DMS114 treated with DMSO at 0.1 percent for 48 hours (cell line): ENCODE measurements around the gene STARD10.
"Not testable (repeated sequence)": the region's sequence is repeated elsewhere in the genome, so short reads cannot be mapped to it uniquely, and the experiment has no call there.

ENCODE experiments used
- DNase-seq: peaks from one replicate; lab custom pipeline; 2025; ENCODE audit not compliant: unreplicated experiment; lab: John Stamatoyannopoulos, UW

The STARD10 gene

GRCh38 chr11:72808331-72808798, 14.5 kb upstream of the STARD10 start:
- no peak for DNase-seq

DNA sequence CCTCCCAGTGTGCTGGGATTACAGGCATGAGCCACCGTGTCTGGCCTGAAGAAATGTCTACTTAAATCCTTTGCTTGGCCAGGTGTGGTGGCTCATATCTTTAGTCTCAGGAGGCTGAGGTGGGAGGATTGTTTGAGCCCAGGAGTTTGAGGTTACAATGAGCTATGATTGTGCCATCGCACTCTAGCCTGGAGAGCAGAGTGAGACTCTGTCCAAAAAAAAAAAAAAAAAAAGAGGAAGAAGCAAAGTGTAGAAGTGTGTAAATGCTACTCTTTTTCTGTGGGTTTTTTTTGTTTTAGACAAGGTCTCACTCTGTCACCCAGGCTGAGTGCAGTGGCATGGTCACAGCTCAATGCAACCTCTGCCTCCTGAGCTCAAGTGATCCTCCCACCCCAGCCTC, 13.9 kb upstream of the STARD10 start:
- DNase-seq: no peak

- DNase-seq: no peak
These were observed 13.3 kb upstream of the STARD10 start for GRCh38 chr11:72807021-72807693.

DNA sequence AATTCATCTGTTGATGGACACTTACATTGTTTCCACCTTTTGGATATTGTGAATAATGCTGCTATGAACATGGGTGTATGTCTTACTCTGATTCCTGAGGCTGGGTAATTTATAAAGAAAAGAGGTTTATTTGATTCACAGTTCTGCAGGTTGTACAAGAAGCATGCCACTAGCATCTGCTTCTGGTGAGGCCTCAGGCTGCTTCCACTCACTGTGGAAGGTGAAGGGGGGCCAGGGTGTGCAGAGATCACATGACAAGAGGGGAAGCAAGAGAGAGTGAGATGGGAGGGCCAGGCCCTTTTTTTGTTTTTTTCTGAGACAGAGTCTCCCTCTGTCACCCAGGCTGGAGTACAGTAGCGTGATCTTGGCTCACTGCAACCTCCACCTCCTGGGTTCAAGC, 12.5 kb upstream of the STARD10 start:
- not testable (repeated sequence) for DNase-seq

DNA sequence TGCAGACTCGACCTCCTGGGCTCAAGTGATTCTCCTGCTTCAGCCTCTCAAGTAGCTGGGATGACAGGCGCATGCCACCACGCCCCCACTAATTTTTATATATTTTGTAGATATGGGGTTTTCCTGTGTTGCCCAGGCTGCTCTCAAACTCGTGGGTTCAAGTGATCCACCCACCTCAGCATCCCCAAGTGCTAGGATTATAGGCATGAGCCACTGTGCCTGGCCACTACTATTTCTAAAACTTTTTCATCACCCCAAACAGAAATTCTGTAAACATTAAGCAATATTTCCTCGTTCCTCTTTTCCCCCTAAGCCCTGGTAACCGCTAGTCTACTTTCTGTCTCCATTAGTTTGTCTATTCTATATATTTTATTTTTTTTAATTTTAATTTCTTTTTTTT, 11.4 kb upstream of the STARD10 start:
- no peak for DNase-seq

DNA sequence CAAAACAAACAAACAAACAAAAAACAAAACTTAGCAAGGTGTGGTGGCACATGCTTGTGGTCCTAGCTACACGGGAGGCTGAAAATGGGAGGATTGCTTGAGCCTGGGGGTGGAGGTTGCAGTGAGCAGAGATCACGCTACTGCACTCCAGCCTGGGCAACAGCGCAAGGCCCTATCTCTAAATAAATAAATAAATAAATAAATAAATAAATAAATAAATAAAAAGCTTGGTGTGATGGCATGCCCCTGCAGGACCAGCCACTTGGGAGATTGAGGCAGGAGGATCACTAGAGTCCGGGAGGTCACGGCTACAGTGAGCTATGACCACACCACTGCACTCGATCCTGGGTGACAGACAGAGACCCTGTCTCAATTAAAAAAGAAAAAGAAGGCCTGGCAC, 9.0 kb upstream of the STARD10 start:
- no peak for DNase-seq

GRCh38 chr11:72799441-72799840, 5.6 kb upstream of the STARD10 start:
- DNase-seq: no peak

GRCh38 chr11:72798361-72798760, 4.5 kb upstream of the STARD10 start:
- no peak for DNase-seq

- no peak for DNase-seq
These were observed 797 bp downstream of the STARD10 start for GRCh38 chr11:72793076-72793424.

DNA sequence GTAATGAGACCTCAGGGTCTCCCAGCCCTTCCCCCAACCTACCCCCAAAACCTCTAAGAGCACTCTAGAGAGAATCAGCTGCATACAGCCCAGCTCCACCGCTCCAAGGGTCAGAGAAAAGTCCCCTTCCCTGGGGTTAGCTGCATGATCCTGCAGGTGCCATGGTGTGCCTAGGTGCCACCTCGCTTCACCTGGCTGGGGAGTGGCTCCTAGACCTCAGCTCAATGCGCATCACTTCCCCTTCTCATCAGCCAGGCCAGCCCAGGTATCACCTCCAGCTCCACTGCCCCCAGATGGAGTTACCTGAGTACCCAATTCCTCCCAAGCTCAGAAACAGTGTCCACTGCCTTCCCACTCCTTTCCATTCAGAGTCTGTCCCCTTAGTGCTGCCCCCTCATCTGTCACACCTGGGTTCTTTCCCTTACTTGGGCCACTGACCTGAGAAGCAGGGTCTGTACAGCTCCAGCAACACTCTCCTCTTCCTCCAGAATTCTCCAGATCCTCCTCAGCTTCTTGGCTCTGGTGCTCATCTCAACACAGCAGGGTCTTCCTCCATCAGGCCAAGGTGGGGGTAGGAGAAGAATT, 1.3 kb downstream of the STARD10 start:
- no peak for DNase-seq

DNA sequence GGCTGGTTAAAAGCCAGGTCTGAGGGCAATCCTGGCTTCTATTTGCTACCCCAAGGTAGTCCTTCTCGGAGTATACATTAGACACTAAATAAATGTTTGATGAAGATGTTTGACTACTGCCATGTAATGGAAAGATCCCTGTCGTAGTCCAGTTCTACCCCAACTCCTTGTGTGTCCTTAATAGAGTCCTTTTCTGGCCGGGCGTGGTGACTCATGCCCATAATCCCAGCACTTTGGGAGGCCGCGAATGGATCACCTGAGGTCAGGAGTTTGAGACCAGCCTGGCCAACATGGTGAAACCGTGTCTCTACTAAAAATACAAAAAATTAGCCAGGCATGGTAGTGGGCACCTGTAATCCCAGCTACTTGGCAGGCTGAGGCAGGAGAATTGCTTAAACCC, 2.6 kb downstream of the STARD10 start:
- DNase-seq: not testable (repeated sequence)

GRCh38 chr11:72789493-72790131, 4.2 kb downstream of the STARD10 start:
- no peak for DNase-seq

DNA sequence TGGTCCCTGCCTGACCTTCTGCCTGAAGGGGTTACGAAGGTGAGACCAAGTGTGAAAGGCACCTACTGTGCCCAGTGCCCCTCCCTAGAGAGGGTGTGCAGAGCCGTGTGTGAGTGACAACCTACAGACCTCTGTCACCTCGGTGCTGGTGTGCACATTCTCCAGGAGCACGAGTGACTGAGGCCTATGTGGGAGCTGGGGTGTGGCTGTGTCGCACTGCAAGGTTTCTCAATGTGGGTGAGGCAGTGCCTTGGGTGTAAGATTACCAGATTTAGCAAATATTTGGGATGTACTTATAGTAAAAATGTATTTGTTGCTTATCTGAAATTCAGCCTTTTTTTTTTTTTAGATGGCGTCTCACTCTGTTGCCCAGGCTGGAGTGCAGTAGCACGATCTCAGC, 5.6 kb downstream of the STARD10 start:
- no peak for DNase-seq

DNA sequence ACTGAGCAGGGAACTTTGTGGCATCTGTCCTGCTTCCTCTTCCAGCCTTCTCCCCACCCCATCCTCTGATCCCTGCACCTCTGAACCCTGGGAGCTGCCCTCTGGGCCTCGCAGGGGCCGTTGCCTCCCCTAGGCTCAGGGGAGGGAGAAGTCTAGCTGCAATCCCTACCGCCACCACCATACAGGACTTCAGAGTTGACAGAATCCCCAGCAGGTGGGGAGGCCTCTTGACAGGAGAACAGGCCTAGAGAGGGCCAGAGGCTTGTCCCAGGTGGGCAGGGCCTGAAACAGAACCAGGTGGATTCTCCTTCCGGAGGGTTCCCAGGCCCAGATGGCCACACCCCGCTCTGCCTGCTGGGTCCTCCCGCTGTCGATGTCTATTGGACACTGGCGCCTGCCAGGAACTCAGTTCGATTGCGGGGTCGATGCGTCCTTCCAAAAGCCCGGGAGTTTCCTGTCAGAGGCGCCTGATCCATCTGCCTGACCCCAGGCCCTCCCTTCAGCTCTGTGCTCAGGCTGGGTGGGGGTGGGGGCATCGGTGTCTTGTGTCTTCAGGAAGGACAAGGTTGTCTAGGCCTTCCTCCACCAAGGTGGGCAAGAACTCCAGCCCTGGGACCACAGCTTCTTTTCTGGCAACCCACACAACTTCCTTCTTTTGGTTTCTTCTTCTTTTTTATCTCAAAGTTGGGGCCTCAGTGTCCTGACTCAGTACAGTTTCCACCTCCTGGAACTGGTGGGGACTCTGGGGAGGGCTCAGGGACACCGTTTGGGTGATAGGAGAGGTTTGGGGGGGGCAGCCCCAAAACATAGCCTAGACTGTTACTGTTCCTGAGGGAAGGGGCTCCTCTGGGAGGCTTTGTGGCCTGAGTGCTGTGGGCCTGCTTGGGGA, 6.4 kb downstream of the STARD10 start:
- no peak for DNase-seq

DNA sequence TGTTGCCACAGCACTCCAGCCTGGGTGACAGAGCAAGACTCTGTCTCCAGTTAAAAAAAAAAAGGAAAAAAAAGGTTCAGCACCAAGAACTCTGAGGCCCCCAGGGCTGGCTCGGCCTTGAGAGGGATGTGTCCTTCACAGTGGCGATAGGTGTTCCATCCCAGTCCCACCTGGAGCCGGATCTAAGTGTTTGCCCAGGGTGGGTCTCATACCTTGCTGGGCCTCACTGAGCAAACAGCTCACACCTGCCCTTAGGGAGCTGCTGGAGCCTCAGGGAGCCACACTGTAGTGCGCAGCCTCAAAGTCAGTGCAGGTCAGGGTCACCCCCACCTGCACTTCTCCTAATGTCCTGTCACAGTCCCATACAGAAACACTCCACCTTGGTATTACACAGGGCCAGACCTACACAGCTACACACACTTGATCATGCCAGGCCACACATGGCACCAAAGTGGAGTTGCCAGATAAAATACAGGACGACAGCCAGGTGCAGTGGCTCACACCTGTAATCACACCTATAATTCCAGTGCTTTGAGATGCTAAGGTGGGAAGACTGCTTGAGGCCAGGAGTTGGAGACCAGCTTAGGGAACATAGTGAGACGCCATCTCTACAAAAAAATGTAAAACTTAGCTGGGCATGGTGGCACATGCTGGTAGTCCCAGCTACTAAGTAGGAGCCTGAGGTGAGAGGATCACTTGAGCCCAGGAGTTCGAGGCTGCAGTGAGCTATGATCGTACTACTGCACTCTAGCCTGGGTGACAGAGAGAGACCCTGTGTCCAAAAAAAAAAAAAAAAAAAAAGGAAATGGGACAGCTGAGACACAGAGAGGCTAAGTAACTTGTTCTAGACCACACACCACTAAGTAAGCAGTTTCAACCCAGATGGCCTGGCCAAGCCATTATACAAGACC, 7.3 kb downstream of the STARD10 start:
- DNase-seq: no peak

DNA sequence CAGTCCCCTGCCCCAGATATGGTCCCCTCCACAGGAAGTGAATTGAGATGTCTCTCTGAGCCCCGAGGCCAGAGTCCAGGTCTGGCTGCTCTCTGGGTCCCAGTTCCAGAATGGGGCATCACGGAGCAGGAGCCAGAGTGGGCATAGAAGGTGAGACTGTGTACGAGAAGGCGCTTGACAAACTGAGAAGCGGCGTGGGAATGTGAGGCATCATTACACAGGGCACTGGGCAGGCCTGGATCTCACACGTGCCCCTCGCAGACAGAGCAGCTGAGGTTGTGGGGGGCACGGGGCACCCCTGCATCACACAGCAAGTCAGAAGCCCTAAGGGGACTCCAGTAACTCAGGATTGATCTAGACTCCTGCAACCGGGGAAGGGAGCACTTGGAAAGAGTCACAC, 9.2 kb downstream of the STARD10 start:
- DNase-seq: no peak

DNA sequence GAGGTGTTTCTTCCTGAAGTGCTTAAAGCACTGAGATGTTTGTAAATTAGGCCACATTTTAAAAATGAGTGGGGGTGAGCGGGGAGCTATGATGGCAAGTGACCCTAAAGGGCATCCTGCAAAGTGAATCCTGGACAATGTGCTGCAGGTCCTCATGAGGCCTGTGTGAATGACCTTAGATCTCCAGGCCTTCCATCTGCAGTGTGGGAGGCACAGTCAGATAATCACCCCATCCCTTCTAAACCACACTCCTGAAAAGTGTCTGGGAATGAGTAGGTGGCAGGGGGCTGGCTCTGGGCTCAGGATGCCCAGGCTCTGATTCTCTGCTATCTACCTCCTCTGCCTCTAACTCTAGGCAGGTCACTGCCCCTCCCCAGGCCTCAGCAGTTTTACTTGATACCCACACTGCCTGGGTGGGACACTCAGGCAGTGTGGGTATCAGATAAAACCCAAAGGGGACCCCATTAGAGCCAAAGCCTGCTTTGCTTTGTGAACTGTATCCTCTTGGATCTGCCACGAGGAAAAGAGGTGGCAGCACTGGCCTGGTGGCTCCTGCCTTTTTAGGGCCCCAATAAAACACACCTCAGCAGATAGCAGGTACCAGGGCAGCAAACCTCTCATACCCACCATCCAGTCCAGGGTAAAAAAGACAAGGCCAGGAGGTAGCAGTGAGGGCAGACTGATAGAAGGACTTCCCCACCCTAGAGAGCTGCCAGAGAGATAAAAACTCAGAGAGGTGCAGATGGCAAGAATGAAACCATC, 10.5 kb downstream of the STARD10 start:
- no peak for DNase-seq

GRCh38 chr11:72782081-72782920, 11.5 kb downstream of the STARD10 start:
- no peak for DNase-seq
